ENCODE measurements around the gene SYNE4. TPM values are rescaled to one million over a fixed set of nuclear protein-coding genes. Genes with fewer than 3 reads are reported as not detected.

The SYNE4 gene
- total RNA-seq, 1 donor from 2014 or later = 2.3 TPM

DNA sequence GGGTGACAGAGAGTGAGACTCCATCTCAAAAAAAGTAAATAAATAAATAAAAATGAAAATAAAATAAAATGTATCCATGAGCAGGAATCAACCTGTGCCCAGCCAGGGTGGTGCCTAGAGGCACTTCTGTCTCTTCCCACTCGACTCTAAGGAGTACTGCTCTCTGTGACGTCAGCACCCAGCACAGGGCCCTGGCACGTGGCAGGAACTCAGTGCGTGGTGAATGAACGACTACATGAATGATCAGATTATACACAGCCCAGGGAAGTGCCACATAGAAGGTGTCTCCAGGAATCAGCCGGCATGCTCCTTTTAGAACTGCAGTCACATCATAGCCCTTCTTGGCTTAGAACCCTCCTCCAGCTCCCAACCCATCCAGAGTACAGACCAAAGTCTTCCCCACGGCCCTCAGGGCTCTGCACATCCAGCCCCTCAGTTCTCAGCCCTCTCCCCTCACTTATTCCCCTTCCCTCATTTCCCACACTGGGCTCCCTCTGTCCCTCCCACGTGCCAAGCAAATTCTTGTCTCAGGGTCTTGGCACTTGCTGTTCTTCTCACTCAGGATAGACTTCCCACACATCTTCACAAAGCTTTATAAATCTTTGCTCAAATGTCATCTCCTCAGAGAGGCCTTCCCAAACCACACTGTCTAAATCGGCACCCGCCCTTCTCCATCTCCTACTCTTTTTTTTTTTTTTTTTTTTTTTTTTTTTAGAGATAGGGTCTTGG is 19.9 kb upstream of the SYNE4 start:
- Histone ChIP-seq H4K20me1 (ENCODE audit: low read depth) (peaks cover 8% of the 10 kb centered on the region), H3K27me3 (no peaks in the 10 kb centered on the region), H3F3A (ENCODE audit: low read depth) (peaks cover 7% of the 10 kb centered on the region), H3K9me3 (ENCODE audit: low read depth) (no peaks in the 10 kb centered on the region), H3K4me2 (no peak overlapping the region), H3K27ac (no peak overlapping the region), H2AFZ (replicated peaks) (no peak overlapping the region), H3K4me3 (no peak overlapping the region), H3K79me2 (ENCODE audit: low read depth) (peaks cover 10% of the 10 kb centered on the region), H3K9ac (no peak overlapping the region), H3K36me3 (no peaks in the 10 kb centered on the region), H3K4me1 (peaks cover 7% of the 10 kb centered on the region)
- Mint-ChIP-seq H3K27me3 (ENCODE audit: insufficient read depth, low read depth) (peaks cover 2% of the 10 kb centered on the region), H3K4me1 (peaks cover 6% of the 10 kb centered on the region), H3K36me3 (peaks cover 18% of the 10 kb centered on the region), H3K4me3 (no peak overlapping the region), H3K27ac (peak overlapping the region; percentile 23), H3K9me3 (no peaks in the 10 kb centered on the region)
- TF ChIP-seq EZH2 (IDR thresholded peaks at IDR 0.05) (no peak), EZH2phosphoT487 (IDR thresholded peaks at IDR 0.05) (no peak)
- TF ChIP-seq, protein P1, sequence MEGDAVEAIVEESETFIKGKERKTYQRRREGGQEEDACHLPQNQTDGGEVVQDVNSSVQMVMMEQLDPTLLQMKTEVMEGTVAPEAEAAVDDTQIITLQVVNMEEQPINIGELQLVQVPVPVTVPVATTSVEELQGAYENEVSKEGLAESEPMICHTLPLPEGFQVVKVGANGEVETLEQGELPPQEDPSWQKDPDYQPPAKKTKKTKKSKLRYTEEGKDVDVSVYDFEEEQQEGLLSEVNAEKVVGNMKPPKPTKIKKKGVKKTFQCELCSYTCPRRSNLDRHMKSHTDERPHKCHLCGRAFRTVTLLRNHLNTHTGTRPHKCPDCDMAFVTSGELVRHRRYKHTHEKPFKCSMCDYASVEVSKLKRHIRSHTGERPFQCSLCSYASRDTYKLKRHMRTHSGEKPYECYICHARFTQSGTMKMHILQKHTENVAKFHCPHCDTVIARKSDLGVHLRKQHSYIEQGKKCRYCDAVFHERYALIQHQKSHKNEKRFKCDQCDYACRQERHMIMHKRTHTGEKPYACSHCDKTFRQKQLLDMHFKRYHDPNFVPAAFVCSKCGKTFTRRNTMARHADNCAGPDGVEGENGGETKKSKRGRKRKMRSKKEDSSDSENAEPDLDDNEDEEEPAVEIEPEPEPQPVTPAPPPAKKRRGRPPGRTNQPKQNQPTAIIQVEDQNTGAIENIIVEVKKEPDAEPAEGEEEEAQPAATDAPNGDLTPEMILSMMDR (IDR thresholded peaks at IDR 0.05) = no peak
- no peak for DNase-seq (ENCODE audit: low spot score)

DNA sequence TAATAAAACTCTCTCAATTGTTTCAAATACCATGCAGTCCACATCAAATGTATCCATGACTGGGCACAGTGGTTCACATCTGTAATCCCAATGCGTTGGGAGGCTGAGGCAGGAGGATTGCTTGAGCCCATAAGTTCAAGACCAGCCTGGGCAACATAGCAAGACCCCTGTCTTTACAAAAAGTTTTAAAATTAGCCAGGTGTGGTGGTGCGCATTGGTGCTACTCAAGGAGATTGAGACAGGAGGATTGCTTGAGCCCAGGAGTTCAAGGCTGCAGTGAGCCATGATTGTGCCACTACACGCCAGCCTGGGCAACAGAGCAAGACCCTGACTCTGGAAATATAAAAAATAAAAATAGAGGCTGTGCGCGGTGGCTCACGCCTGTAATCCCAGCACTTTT is 19.1 kb upstream of the SYNE4 start:
- Histone ChIP-seq H3K27me3 (no peaks in the 10 kb centered on the region), H3F3A (ENCODE audit: low read depth) (peaks cover 7% of the 10 kb centered on the region), H3K79me2 (ENCODE audit: low read depth) (peaks cover 10% of the 10 kb centered on the region), H3K4me2 (no peak overlapping the region), H3K27ac (no peak overlapping the region), H2AFZ (replicated peaks) (no peak overlapping the region), H3K4me3 (no peak overlapping the region), H4K20me1 (ENCODE audit: low read depth) (peaks cover 8% of the 10 kb centered on the region), H3K9ac (no peak overlapping the region), H3K4me1 (peaks cover 7% of the 10 kb centered on the region), H3K36me3 (no peaks in the 10 kb centered on the region), H3K9me3 (ENCODE audit: low read depth) (no peaks in the 10 kb centered on the region)
- no peak for DNase-seq (ENCODE audit: low spot score)
- Mint-ChIP-seq H3K4me1 (peaks cover 6% of the 10 kb centered on the region), H3K4me3 (no peak overlapping the region), H3K36me3 (peaks cover 21% of the 10 kb centered on the region), H3K27me3 (ENCODE audit: insufficient read depth, low read depth) (peaks cover 4% of the 10 kb centered on the region), H3K27ac (no peak overlapping the region), H3K9me3 (no peaks in the 10 kb centered on the region)
- TF ChIP-seq EZH2phosphoT487 (IDR thresholded peaks at IDR 0.05) (no peak), EZH2 (IDR thresholded peaks at IDR 0.05) (no peak)
- TF ChIP-seq, protein P1 (IDR thresholded peaks at IDR 0.05) = no peak

DNA sequence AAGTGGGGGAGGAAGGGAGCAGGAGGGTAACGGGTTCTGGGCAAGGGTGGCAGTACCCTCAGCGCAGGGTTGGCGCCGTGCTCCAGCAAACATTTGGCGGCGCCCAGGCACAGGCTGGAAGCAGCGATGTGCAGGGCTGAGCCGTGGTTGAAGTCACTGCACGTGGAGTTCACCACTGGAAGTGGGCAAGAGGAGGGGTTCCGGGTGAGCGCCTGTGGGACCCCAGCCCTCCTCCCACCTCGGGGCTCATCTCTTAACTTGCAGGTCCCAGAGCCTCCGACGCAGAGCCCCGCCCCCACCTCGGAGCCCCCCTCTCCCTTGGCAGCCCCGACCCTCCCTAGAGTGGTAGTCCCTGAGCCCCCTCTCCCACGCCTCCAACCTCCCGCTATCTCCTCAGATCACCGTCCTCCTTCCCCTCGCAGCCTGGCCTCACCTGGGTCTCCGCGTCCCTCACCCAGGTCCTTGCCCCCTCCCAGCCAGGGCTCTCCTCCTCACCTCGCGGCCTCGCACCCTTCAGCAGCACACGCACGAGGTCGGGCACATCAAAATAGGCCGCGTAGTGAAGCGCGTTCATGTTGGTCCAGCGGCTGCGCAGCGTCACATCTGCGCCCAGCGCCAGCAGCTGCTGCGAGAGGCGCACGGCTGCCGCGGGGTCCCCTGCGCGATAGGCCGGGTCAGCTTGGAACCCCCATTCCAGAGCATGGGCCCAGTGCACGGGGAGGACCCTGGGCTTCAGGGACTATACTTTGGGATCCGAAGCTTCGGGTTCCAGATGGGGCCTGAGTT is 17.7 kb upstream of the SYNE4 start:
- H3K4me2 ChIP-seq = no peak overlapping the region
- peaks cover 3% of the 10 kb centered on the region for H3K27me3 Mint-ChIP-seq (ENCODE audit: insufficient read depth, low read depth)
- peaks cover under 1% of the 10 kb centered on the region for H3K4me1 Mint-ChIP-seq
- no peak overlapping the region for H3K4me3 Mint-ChIP-seq
- H3K36me3 ChIP-seq = no peaks in the 10 kb centered on the region
- no peaks in the 10 kb centered on the region for H3K9me3 ChIP-seq (ENCODE audit: low read depth)
- H3K9me3 Mint-ChIP-seq = no peaks in the 10 kb centered on the region
- no peaks in the 10 kb centered on the region for H3K27me3 ChIP-seq
- H3K27ac ChIP-seq = no peak overlapping the region
- DNase-seq (ENCODE audit: low spot score) = no peak
- H4K20me1 ChIP-seq (ENCODE audit: low read depth) = peaks cover 8% of the 10 kb centered on the region
- H3F3A ChIP-seq (ENCODE audit: low read depth) = peaks cover 2% of the 10 kb centered on the region
- H3K36me3 Mint-ChIP-seq = peaks cover 21% of the 10 kb centered on the region
- no peak overlapping the region for H3K4me3 ChIP-seq
- H3K79me2 ChIP-seq (ENCODE audit: low read depth) = no peaks in the 10 kb centered on the region
- no peak overlapping the region for H2AFZ ChIP-seq (replicated peaks)
- no peak overlapping the region for H3K9ac ChIP-seq
- no peak for TF ChIP-seq EZH2phosphoT487 (IDR thresholded peaks at IDR 0.05)
- TF ChIP-seq, protein P1 (IDR thresholded peaks at IDR 0.05) = no peak
- H3K27ac Mint-ChIP-seq = no peak overlapping the region
- H3K4me1 ChIP-seq = peaks cover under 1% of the 10 kb centered on the region
